Activated B cell treated with CpG ODN at 0.5 μM for 24 hours (primary cell): ENCODE results near the gene IL21. TPM values are rescaled to one million over a fixed set of nuclear protein-coding genes. Genes with fewer than 3 reads are reported as not detected.
"Not testable (repeated sequence)": the region's sequence is repeated elsewhere in the genome, so short reads cannot be mapped to it uniquely, and the experiment has no call there.

Experiments used
- ATAC-seq: fragments of 200-7000 bp; cut with Tn5 transposase; one replicate; pipeline ENCODE4 v1.10.0; 2021; ENCODE audit warnings: low read depth, mild to moderate bottlenecking, moderate library complexity
- CTCF ChIA-PET: fragments of 350-600 bp; sonication (Branson Sonifier 250); formaldehyde crosslinking; loops from one replicate; lab custom pipeline; 2021; ENCODE audit warnings: antibody characterized with exemption; lab: Charles Lee
- POLR2A ChIA-PET: fragments of 350-600 bp; sonication (Branson Sonifier 250); formaldehyde crosslinking; loops from one replicate; lab custom pipeline; 2021; ENCODE audit warnings: antibody characterized with exemption; lab: Charles Lee
- DNase-seq: peaks from one replicate; pipeline ENCODE4 v3.0.0; 2022
- H3K27ac Mint-ChIP-seq: one replicate; pipeline ENCODE4 v1.8.0; 2020; ENCODE audit warnings: mixed read lengths
- H3K27me3 Mint-ChIP-seq: one replicate; pipeline ENCODE4 v1.8.0; 2021; ENCODE audit warnings: mixed read lengths
- H3K36me3 Mint-ChIP-seq: one replicate; pipeline ENCODE4 v1.8.0; 2021; ENCODE audit warnings: low read depth, mixed read lengths
- H3K4me1 Mint-ChIP-seq: one replicate; pipeline ENCODE4 v1.8.0; 2021; ENCODE audit warnings: mixed read lengths
- H3K4me3 Mint-ChIP-seq: one replicate; pipeline ENCODE4 v1.8.0; 2020; ENCODE audit warnings: mild to moderate bottlenecking, mixed read lengths
- H3K9me3 Mint-ChIP-seq: one replicate; pipeline ENCODE4 v1.8.0; 2020; ENCODE audit warnings: mixed read lengths
- CTCF ChIP-seq: fragments of 200-600 bp; IDR thresholded peaks from one replicate; pipeline ENCODE4 v1.8.0; 2022; ENCODE audit warnings: antibody characterized with exemption, mild to moderate bottlenecking
- intact Hi-C: fragments of 100-400 bp; cut with micrococcal nuclease; formaldehyde crosslinking; loops from one replicate; pipeline ENCODE4 v1.15.1; 2024
- total RNA-seq: library from RNA; stranded (reverse); gene quantifications from 2 replicates; pipeline ENCODE4 v1.2.3, GENCODE V29; 2022

The IL21 gene
- total RNA-seq, 1 donor from 2014 or later: not detected

GRCh38 chr4:122661176-122662160 is 40.6 kb upstream of the IL21 start:
- Mint-ChIP-seq H3K9me3 (peaks cover 3% of the 10 kb centered on the region), H3K27ac (no peak overlapping the region), H3K4me3 (no peak overlapping the region), H3K4me1 (no peaks in the 10 kb centered on the region), H3K36me3 (no peaks in the 10 kb centered on the region), H3K27me3 (peaks cover 8% of the 10 kb centered on the region)
- no peak for ATAC-seq
- POLR2A ChIA-PET: no interaction called here
- DNase-seq: no peak
- no peak for TF ChIP-seq CTCF
- intact Hi-C loops: no loop called here
- CTCF ChIA-PET: no interaction called here

DNA sequence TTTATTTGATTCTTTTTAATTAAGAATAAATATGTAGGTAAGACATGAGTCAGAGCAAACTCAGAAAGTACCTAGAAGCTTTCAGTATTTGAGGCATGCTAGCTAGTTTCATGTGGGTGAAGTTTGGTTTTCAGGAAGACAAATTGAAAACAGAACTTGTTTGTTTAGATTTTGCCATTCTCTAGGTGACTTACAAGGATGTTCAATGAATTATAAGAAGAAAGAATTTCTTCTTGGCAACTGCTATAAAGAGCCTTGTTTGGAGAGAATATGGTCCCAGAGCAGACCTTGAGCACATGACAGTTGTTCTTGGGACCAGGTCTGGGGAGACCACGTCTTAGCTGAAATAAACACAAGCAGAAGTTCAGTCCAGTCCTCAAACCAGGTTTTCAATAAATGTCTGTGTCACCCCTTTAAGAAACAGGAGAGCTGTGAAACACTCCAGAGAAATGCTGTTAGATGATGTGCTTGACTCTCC is 38.0 kb upstream of the IL21 start:
- DNase-seq (no peak), ATAC-seq (no peak)
- ChIA-PET POLR2A (interaction anchor here (0.7 kb wide), 1 partner anchor 712 kb away, joined by 3 read pairs; no protein-coding TSS in a partner anchor), CTCF (no interaction called here)
- Mint-ChIP-seq H3K9me3 (peaks cover 3% of the 10 kb centered on the region), H3K4me3 (no peak overlapping the region), H3K36me3 (no peaks in the 10 kb centered on the region), H3K27me3 (peaks cover 6% of the 10 kb centered on the region), H3K4me1 (no peaks in the 10 kb centered on the region), H3K27ac (no peak overlapping the region)
- TF ChIP-seq CTCF: no peak
- intact Hi-C loops: no loop called here

- POLR2A ChIA-PET: interaction anchor here (0.7 kb wide), 1 partner anchor 712 kb away, joined by 3 read pairs; no protein-coding TSS in a partner anchor
- Mint-ChIP-seq H3K9me3 (peaks cover 3% of the 10 kb centered on the region), H3K27ac (no peak overlapping the region), H3K27me3 (peaks cover 6% of the 10 kb centered on the region), H3K4me3 (no peak overlapping the region), H3K4me1 (no peaks in the 10 kb centered on the region), H3K36me3 (no peaks in the 10 kb centered on the region)
- intact Hi-C loops: no loop called here
- no peak for TF ChIP-seq CTCF
- DNase-seq: no peak
- CTCF ChIA-PET: no interaction called here
- ATAC-seq: no peak
Observed at GRCh38 chr4:122658377-122658776, 37.5 kb upstream of the IL21 start.

DNA sequence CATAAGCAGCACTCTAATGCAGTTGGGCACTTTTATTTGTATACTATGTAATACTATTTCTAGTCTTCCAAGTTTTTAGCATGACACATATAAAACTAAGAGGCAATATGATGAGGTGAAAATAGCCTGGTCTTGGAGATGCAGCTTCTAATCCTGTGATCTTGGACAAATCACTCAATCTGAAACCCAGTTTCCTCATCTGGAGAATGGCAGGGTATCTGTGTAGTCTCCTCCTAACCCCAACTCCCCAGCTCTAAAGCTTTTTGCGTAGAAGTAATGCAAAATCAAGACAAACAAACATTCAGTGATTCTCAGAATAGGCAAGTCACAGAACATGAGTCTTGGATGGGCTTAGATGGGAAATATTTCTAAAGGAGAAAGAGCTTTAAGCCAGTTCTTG is 36.7 kb upstream of the IL21 start:
- no peaks in the 10 kb centered on the region for H3K36me3 Mint-ChIP-seq
- ATAC-seq (no peak), DNase-seq (no peak)
- H3K9me3 Mint-ChIP-seq: peaks cover 3% of the 10 kb centered on the region
- POLR2A ChIA-PET: no interaction called here
- no peak overlapping the region for H3K27ac Mint-ChIP-seq
- intact Hi-C loops: no loop called here
- no peak overlapping the region for H3K4me3 Mint-ChIP-seq
- no peaks in the 10 kb centered on the region for H3K4me1 Mint-ChIP-seq
- H3K27me3 Mint-ChIP-seq: peaks cover 6% of the 10 kb centered on the region
- no peak for TF ChIP-seq CTCF
- CTCF ChIA-PET: no interaction called here

- H3K9me3 Mint-ChIP-seq, ATAC-seq, H3K27ac Mint-ChIP-seq, H3K4me3 Mint-ChIP-seq, POLR2A ChIA-PET, H3K27me3 Mint-ChIP-seq, DNase-seq, H3K36me3 Mint-ChIP-seq, H3K4me1 Mint-ChIP-seq, intact Hi-C loops, CTCF ChIA-PET: not testable (repeated sequence)
Observed at GRCh38 chr4:122656583-122656982, 35.7 kb upstream of the IL21 start.
